DMS153 treated with DMSO at 0.1 percent for 48 hours (cell line): ENCODE results near the gene FAM162B.
"Not testable (repeated sequence)": the region's sequence is repeated elsewhere in the genome, so short reads cannot be mapped to it uniquely, and the experiment has no call there.

Source experiments
- DNase-seq: peaks from one replicate; lab custom pipeline; 2025; ENCODE audit not compliant: unreplicated experiment; lab: John Stamatoyannopoulos, UW

The FAM162B gene

GRCh38 chr6:116764961-116765841, at the start of gene FAM162B:
Gene FAM162B (minus strand): TSS chr6:116765719. CDS start chr6:116765576, 143 bp downstream.
- DNase-seq: no peak

GRCh38 chr6:116812051-116812650, 46.6 kb upstream of the FAM162B start:
- DNase-seq: no peak

GRCh38 chr6:116801971-116802370, 36.5 kb upstream of the FAM162B start:
- DNase-seq: no peak

- no peak for DNase-seq
Measured at GRCh38 chr6:116799945-116800344, 34.4 kb upstream of the FAM162B start.

GRCh38 chr6:116797585-116797984, 32.1 kb upstream of the FAM162B start:
- DNase-seq: no peak

- no peak for DNase-seq
Measured at GRCh38 chr6:116793224-116793623, 27.7 kb upstream of the FAM162B start.

GRCh38 chr6:116783852-116784251, 18.3 kb upstream of the FAM162B start:
- DNase-seq: no peak

GRCh38 chr6:116779573-116780164, 14.2 kb upstream of the FAM162B start:
- DNase-seq: peak; percentile 32

- DNase-seq: no peak
Measured at GRCh38 chr6:116773886-116774285, 8.4 kb upstream of the FAM162B start.

GRCh38 chr6:116772450-116772849, 6.9 kb upstream of the FAM162B start:
- DNase-seq: no peak

GRCh38 chr6:116767715-116768114, 2.2 kb upstream of the FAM162B start:
- DNase-seq: no peak

- no peak for DNase-seq
Measured at GRCh38 chr6:116766506-116767176, 1.1 kb upstream of the FAM162B start.

- DNase-seq: no peak
Measured at GRCh38 chr6:116764629-116764960, 924 bp downstream of the FAM162B start.

- DNase-seq: no peak
Measured at GRCh38 chr6:116763906-116764628, 1.5 kb downstream of the FAM162B start.

- no peak for DNase-seq
Measured at GRCh38 chr6:116763048-116763447, 2.5 kb downstream of the FAM162B start.

- no peak for DNase-seq
Measured at GRCh38 chr6:116762235-116762634, 3.3 kb downstream of the FAM162B start.

- DNase-seq: no peak
Measured at GRCh38 chr6:116761779-116762178, 3.7 kb downstream of the FAM162B start.

GRCh38 chr6:116745176-116745575, 20.3 kb downstream of the FAM162B start:
- no peak for DNase-seq

- DNase-seq: no peak
Measured at GRCh38 chr6:116741571-116741970, 23.9 kb downstream of the FAM162B start.

GRCh38 chr6:116740486-116740885, 25.0 kb downstream of the FAM162B start:
- not testable (repeated sequence) for DNase-seq

- DNase-seq: no peak
Measured at GRCh38 chr6:116737004-116737403, 28.5 kb downstream of the FAM162B start.
